Neural progenitor cell (in vitro differentiated cells): ENCODE data around the gene PCGF3.
"Not testable (repeated sequence)": the region's sequence is repeated elsewhere in the genome, so short reads cannot be mapped to it uniquely, and the experiment has no call there.

Source experiments
- EZH2 ChIP-seq: fragments of 200-600 bp; sonication (generic); IDR thresholded peaks from 2 replicates; pipeline ENCODE4 v1.6.1; 2017; ENCODE audit warnings: antibody characterized with exemption, mild to moderate bottlenecking, moderate library complexity
- EZH2phosphoT487 ChIP-seq: fragments of 200-600 bp; sonication (generic); IDR thresholded peaks from 2 replicates; pipeline ENCODE4 v1.6.1; 2017; ENCODE audit warnings: antibody characterized with exemption
- TF ChIP-seq, protein P1 (sequence below): fragments of 200-600 bp; sonication (generic); IDR thresholded peaks from 2 replicates; pipeline ENCODE4 v1.5.1; 2017; ENCODE audit warnings: antibody characterized with exemption, mild to moderate bottlenecking

DNA sequence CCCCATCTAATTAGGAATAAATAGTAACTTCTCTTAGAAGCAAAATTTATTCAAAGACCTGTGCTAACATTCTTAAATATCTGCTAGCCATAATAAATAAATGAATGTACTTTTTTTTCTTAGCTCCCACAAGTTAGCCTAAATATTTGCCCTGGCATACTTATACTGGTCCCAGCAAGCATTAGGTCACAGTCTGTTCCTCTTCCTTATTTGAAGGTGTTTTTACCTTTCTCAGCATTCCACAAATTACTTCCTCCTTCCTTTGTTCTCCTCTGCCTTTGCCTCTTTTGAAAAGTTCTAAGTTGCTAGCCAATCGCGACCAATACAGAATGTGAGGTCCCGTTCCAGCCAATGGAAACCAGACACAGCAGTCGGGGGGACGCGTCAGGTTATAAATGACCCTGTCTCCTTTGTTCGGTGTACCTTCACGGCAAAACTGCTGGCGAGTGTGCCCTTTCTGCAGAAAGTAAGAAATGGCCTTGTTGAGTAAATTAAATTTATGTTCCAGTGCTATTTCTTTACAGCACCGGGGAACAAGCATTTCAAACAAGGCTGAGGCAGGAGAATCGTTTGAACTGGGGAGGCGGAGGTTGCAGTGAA, 11.2 kb upstream of the PCGF3 start:
- TF ChIP-seq, protein P1, sequence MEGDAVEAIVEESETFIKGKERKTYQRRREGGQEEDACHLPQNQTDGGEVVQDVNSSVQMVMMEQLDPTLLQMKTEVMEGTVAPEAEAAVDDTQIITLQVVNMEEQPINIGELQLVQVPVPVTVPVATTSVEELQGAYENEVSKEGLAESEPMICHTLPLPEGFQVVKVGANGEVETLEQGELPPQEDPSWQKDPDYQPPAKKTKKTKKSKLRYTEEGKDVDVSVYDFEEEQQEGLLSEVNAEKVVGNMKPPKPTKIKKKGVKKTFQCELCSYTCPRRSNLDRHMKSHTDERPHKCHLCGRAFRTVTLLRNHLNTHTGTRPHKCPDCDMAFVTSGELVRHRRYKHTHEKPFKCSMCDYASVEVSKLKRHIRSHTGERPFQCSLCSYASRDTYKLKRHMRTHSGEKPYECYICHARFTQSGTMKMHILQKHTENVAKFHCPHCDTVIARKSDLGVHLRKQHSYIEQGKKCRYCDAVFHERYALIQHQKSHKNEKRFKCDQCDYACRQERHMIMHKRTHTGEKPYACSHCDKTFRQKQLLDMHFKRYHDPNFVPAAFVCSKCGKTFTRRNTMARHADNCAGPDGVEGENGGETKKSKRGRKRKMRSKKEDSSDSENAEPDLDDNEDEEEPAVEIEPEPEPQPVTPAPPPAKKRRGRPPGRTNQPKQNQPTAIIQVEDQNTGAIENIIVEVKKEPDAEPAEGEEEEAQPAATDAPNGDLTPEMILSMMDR = not testable (repeated sequence)
- not testable (repeated sequence) for TF ChIP-seq EZH2, EZH2phosphoT487
